Motor neuron (in vitro differentiated cells): ENCODE results near the gene RTF1. TPM values are rescaled to one million over a fixed set of nuclear protein-coding genes. Genes with fewer than 3 reads are reported as not detected.

ENCODE experiments used
- ATAC-seq, 8 experiments: fragments of 200-7000 bp; cut with Tn5 transposase; replicated peaks in 6 of 8; 2 replicates each; pipeline ENCODE4 v1.8.0; 2021; ENCODE audit warnings: mild to moderate bottlenecking in 8 of 8, moderate library complexity in 8 of 8
- H3K27ac ChIP-seq, 2 donors: fragments of 250-450 bp; sonication (Bioruptor Pico); 2 replicates each; pipeline ENCODE4 v1.9.0; 2021; ENCODE audit warnings: antibody characterized with exemption in 2 of 2, mild to moderate bottlenecking in 2 of 2, moderate library complexity in 1 of 2
- H3K4me1 ChIP-seq, 2 donors: fragments of 250-450 bp; sonication (Bioruptor Pico); replicated peaks in 1 of 2; 2 replicates each; pipeline ENCODE4 v1.6.1; 2021; ENCODE audit warnings: antibody characterized with exemption in 2 of 2, mild to moderate bottlenecking in 2 of 2, moderate library complexity in 1 of 2
- H3K4me3 ChIP-seq, 5 donors: fragments of 250-450 bp; sonication (Bioruptor Pico); 2 replicates each; pipeline ENCODE4 v1.9.0; 2021; ENCODE audit warnings: antibody characterized with exemption in 5 of 5, mild to moderate bottlenecking in 5 of 5, moderate library complexity in 4 of 5
- WGBS, 10 experiments: fragments of 450-650 bp; shearing (Covaris generic); methylation state at CpG; one replicate each; pipeline ENCODE4 v1.0.0; 2022; 5-methylcytosine and 5-hydroxymethylcytosine counted together
- in situ Hi-C, 9 experiments: fragments of 400-800 bp; cut with MboI; loops; one replicate each; pipeline ENCODE4 v1.15.0; 2021; ENCODE audit warnings: low sequenced_read_pairs in 9 of 9, low pct_unique_long_range_greater_than_20kb in 2 of 9; ENCODE audit not compliant: unreplicated experiment in 9 of 9
- total RNA-seq, 8 experiments: library from RNA; unstranded; fragments of 300-600 nt; gene quantifications; 2 replicates each; pipeline versions ENCODE4 v1.2.3 to v1.2.4, GENCODE V29; 2022

Gene RTF1
- total RNA-seq, 8 experiments from 2014 or later, result 24.0 to 44.8 (median 35.9) TPM

- Histone ChIP-seq H3K4me1 (peaks cover 7 to 17% of the 10 kb centered on the region in 2 donors), H3K27ac (no peak overlapping the region), H3K4me3 (no peak overlapping the region)
- 20 to 80% (median 53%) methylated on average over 1 to 3 of the region's 10 CpGs; no CpG with 5 or more reads in 6 of the 10 experiments for WGBS, 10 experiments
- in situ Hi-C loops, result no loop called here
- ATAC-seq, result no peak
These were observed 90.0 kb downstream of the RTF1 start for GRCh38 chr15:41506796-41507341.

- Histone ChIP-seq H3K4me1 (peaks cover 8 to 11% of the 10 kb centered on the region in 2 donors), H3K4me3 (no peak overlapping the region), H3K27ac (no peak overlapping the region)
- peak in 1 of 8 experiments; percentile 6 for ATAC-seq
- WGBS, 10 experiments, result 0 to 87% (median 67%) methylated on average over 1 to 4 of the region's 7 CpGs; no CpG with 5 or more reads in 3 of the 10 experiments
- in situ Hi-C loops, result no loop called here
These were observed 91.0 kb downstream of the RTF1 start for GRCh38 chr15:41507820-41508290.

GRCh38 chr15:41510728-41511127 is 93.8 kb downstream of the RTF1 start:
- in situ Hi-C loops, result no loop called here
- WGBS, 10 experiments, result 33 to 88% (median 60%) methylated on average over 1 to 6 of the region's 7 CpGs; no CpG with 5 or more reads in 2 of the 10 experiments
- Histone ChIP-seq H3K27ac (no peak overlapping the region), H3K4me1 (peaks cover 10 to 11% of the 10 kb centered on the region in 2 donors), H3K4me3 (no peak overlapping the region)
- peak in 1 of 8 experiments; percentile 4 for ATAC-seq

- ATAC-seq, result peak in 5 of 8 experiments; percentile 19 to 67 (median 50)
- Histone ChIP-seq H3K27ac (no peak overlapping the region), H3K4me3 (peak overlapping the region in 1 of 5 donors; percentile 5), H3K4me1 (peaks cover 10 to 11% of the 10 kb centered on the region in 2 donors)
- in situ Hi-C loops, result no loop called here
- WGBS, 10 experiments, result no CpG with 5 or more reads among the region's 56 CpGs
These were observed 94.5 kb downstream of the RTF1 start for GRCh38 chr15:41511331-41511898.

GRCh38 chr15:41511899-41512369 is 95.0 kb downstream of the RTF1 start:
- H3K27ac ChIP-seq, result no peak overlapping the region
- peak in 5 of 8 experiments; percentile 26 to 60 (median 49) for ATAC-seq
- WGBS, 10 experiments, result 0 to 7% (median 0%) methylated on average over 2 to 3 of the region's 49 CpGs; no CpG with 5 or more reads in 7 of the 10 experiments
- H3K4me1 ChIP-seq, result peaks cover 10 to 11% of the 10 kb centered on the region in 2 donors
- H3K4me3 ChIP-seq, result peak overlapping the region in 2 of 5 donors; percentile 5 to 16
- in situ Hi-C loops, result no loop called here

GRCh38 chr15:41512512-41512939 is 95.6 kb downstream of the RTF1 start:
- peak in 3 of 8 experiments; percentile 3 to 11 (median 10) for ATAC-seq
- Histone ChIP-seq H3K4me3 (no peak overlapping the region), H3K27ac (no peak overlapping the region), H3K4me1 (peaks cover 10 to 11% of the 10 kb centered on the region in 2 donors)
- 6 to 30% (median 7%) methylated on average over 2 to 13 of the region's 33 CpGs; no CpG with 5 or more reads in 6 of the 10 experiments for WGBS, 10 experiments
- in situ Hi-C loops, result no loop called here

- ATAC-seq, result peak; percentile 24 to 64 (median 50)
- WGBS, 10 experiments, result 0 to 8% (median 6%) methylated on average over 1 to 16 of the region's 40 CpGs; no CpG with 5 or more reads in 7 of the 10 experiments
These were observed 96.1 kb downstream of the RTF1 start for GRCh38 chr15:41512940-41513505.

GRCh38 chr15:41513506-41514227 is 96.8 kb downstream of the RTF1 start, which contains the start of gene LTK:
LTK (minus strand) TSS chr15:41513827; CDS start chr15:41513709, 118 bp downstream.
- WGBS, 10 experiments, result 0 to 27% (median 10%) methylated on average over 1 to 8 of the region's 33 CpGs; no CpG with 5 or more reads in 5 of the 10 experiments
- in situ Hi-C loops, result no loop called here
- peaks cover 10 to 11% of the 10 kb centered on the region in 2 donors for H3K4me1 ChIP-seq
- H3K4me3 ChIP-seq, result peak within 1 kb of the TSS in 1 of 5 donors; percentile 5
- H3K27ac ChIP-seq, result no peak within 1 kb of the TSS
- peak; percentile 31 to 78 (median 46) for ATAC-seq

More at GRCh38 chr15:41512940-41513505, 96.1 kb downstream of the RTF1 start:
- in situ Hi-C loops, result no loop called here
- Histone ChIP-seq H3K4me3 (peak overlapping the region in 1 of 5 donors; percentile 5), H3K27ac (no peak overlapping the region), H3K4me1 (peaks cover 10 to 11% of the 10 kb centered on the region in 2 donors)

GRCh38 chr15:41517895-41518449 is 101.1 kb downstream of the RTF1 start:
- Histone ChIP-seq H3K4me3 (no peak overlapping the region), H3K4me1 (peaks cover 0 to 4% of the 10 kb centered on the region in 2 donors), H3K27ac (no peak overlapping the region)
- 80 to 95% (median 94%) methylated on average over 1 to 7 of the region's 8 CpGs; no CpG with 5 or more reads in 5 of the 10 experiments for WGBS, 10 experiments
- in situ Hi-C loops, result no loop called here
- ATAC-seq, result no peak

GRCh38 chr15:41520636-41521035 is 103.7 kb downstream of the RTF1 start:
- Histone ChIP-seq H3K4me3 (no peak overlapping the region), H3K4me1 (no peaks in the 10 kb centered on the region), H3K27ac (no peak overlapping the region)
- peak in 2 of 8 experiments; percentile 12 to 31 for ATAC-seq
- in situ Hi-C loops, result no loop called here
- 97 to 100% methylated on average over 1 to 7 of the region's 17 CpGs; no CpG with 5 or more reads in 8 of the 10 experiments for WGBS, 10 experiments

- Histone ChIP-seq H3K27ac (no peak overlapping the region), H3K4me3 (no peak overlapping the region), H3K4me1 (no peaks in the 10 kb centered on the region)
- 40 to 100% (median 83%) methylated on average over 1 to 7 of the region's 9 CpGs; no CpG with 5 or more reads in 2 of the 10 experiments for WGBS, 10 experiments
- in situ Hi-C loops, result no loop called here
- no peak for ATAC-seq
These were observed 104.7 kb downstream of the RTF1 start for GRCh38 chr15:41521614-41522013.

- WGBS, 10 experiments, result 89 to 100% (median 100%) methylated on average over 1 to 3 of the region's 5 CpGs; no CpG with 5 or more reads in 7 of the 10 experiments
- no peak for ATAC-seq
- in situ Hi-C loops, result no loop called here
- Histone ChIP-seq H3K4me3 (no peak overlapping the region), H3K4me1 (no peaks in the 10 kb centered on the region), H3K27ac (no peak overlapping the region)
These were observed 106.2 kb downstream of the RTF1 start for GRCh38 chr15:41523097-41523496.
